ENCODE results near the gene PKP4.

Gene PKP4

DNA sequence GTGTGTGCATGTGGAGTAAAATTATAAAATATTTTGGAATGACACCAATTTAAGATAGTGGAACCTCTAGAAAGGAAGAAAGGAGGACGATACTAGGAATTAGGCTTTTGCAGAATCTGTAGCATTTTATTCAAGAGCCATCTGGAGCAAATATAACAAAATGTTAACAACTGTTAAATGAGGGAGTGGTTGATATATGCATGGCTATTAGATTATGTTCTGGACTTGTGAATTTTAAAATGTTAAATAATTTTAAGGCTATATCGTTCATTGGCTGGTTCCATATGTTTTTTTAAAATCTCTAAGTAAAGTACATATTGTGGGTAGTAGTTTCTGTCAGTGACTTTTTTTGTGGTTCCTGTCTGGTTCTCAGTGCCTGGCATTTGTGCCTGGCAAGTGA lies 123.2 kb downstream of the PKP4 start:
- H3K27me3 ChIP-seq (ENCODE audit: control insufficient read depth, insufficient read depth, low read length) = no peaks in the 10 kb centered on the region
- no peaks in the 10 kb centered on the region for H3K9me3 ChIP-seq (ENCODE audit: control insufficient read depth, low read depth, low read length)
- no peaks in the 10 kb centered on the region for H3K36me3 ChIP-seq (ENCODE audit: control insufficient read depth, low read depth, low read length)
- H3K9ac ChIP-seq (ENCODE audit: low read length) = no peak overlapping the region
- H3K27ac ChIP-seq (ENCODE audit: low read length) = no peak overlapping the region
- H3K4me3 ChIP-seq (ENCODE audit: low read length) = no peak overlapping the region
- H3K4me1 ChIP-seq (ENCODE audit: control insufficient read depth, low read depth, low read length) = no peaks in the 10 kb centered on the region

DNA sequence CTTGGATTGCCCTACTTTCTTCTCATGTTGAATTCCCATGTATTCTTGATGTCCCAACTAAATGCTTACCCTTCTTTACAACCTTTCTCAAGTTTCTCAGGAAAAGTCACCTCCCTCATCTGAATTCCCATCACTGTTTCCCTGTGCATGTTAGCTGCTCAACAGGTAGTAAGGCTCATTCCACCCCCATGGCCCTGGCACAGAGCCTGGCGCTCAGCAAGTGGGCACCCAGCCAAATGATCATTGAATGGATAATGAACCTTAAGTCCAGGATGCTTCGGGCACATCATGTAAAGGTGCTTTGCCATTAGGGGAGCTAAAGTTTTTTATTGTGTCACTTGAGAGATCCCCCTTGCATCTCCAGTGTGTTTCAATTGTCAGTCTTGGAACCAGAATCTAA lies 124.0 kb downstream of the PKP4 start:
- H3K27me3 ChIP-seq (ENCODE audit: control insufficient read depth, insufficient read depth, low read length) = no peaks in the 10 kb centered on the region
- no peak overlapping the region for H3K4me3 ChIP-seq (ENCODE audit: low read length)
- H3K9me3 ChIP-seq (ENCODE audit: control insufficient read depth, low read depth, low read length) = no peaks in the 10 kb centered on the region
- H3K9ac ChIP-seq (ENCODE audit: low read length) = no peak overlapping the region
- no peak overlapping the region for H3K27ac ChIP-seq (ENCODE audit: low read length)
- H3K36me3 ChIP-seq (ENCODE audit: control insufficient read depth, low read depth, low read length) = no peaks in the 10 kb centered on the region
- no peaks in the 10 kb centered on the region for H3K4me1 ChIP-seq (ENCODE audit: control insufficient read depth, low read depth, low read length)

DNA sequence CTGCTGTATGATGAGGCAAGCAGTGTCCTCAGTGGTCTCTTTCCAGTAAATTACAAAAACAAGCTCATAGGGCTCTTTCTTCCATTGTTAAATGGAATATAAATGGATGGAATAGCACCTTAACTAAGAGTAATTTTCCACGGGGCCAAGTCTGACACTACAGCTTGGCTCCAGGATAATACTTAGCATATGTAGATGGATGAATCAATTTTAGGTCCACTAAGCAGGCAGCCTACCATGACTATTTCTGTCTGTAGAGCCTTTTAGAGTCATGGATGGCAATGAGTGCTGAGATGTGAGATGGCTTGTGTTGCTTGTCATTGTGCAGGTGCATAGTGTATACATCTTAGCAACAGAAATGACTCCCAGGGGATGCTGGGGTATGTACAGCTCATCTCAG lies 125.9 kb downstream of the PKP4 start:
- no peaks in the 10 kb centered on the region for H3K36me3 ChIP-seq (ENCODE audit: control insufficient read depth, low read depth, low read length)
- no peaks in the 10 kb centered on the region for H3K27me3 ChIP-seq (ENCODE audit: control insufficient read depth, insufficient read depth, low read length)
- no peaks in the 10 kb centered on the region for H3K9me3 ChIP-seq (ENCODE audit: control insufficient read depth, low read depth, low read length)
- no peak overlapping the region for H3K27ac ChIP-seq (ENCODE audit: low read length)
- no peaks in the 10 kb centered on the region for H3K4me1 ChIP-seq (ENCODE audit: control insufficient read depth, low read depth, low read length)
- H3K4me3 ChIP-seq (ENCODE audit: low read length) = no peak overlapping the region
- no peak overlapping the region for H3K9ac ChIP-seq (ENCODE audit: low read length)

DNA sequence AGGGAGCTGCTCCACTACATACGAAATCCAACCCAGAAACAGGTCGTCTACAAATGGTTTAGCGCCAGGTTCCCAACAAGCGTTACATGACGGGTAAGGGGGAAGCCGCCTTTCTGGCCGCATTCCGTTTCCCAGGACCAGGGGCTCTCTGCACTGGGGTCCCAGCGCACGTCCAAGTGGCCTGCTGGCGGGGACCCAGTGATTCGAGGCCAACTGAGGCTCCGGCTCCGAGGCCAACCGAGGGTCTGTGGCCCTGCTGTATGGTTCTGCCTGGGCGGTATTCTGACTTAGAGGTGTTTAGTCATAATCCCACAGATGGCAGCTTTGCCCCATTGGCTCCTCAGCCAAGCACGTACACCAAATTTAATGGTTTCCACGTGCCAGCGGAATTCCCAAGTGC lies 127.2 kb downstream of the PKP4 start:
- Histone ChIP-seq H3K9me3 (ENCODE audit: control insufficient read depth, low read depth, low read length) (no peaks in the 10 kb centered on the region), H3K4me1 (ENCODE audit: control insufficient read depth, low read depth, low read length) (no peaks in the 10 kb centered on the region), H3K27ac (ENCODE audit: low read length) (no peak overlapping the region), H3K27me3 (ENCODE audit: control insufficient read depth, insufficient read depth, low read length) (no peaks in the 10 kb centered on the region), H3K9ac (ENCODE audit: low read length) (no peak overlapping the region), H3K36me3 (ENCODE audit: control insufficient read depth, low read depth, low read length) (no peaks in the 10 kb centered on the region), H3K4me3 (ENCODE audit: low read length) (no peak overlapping the region)

DNA sequence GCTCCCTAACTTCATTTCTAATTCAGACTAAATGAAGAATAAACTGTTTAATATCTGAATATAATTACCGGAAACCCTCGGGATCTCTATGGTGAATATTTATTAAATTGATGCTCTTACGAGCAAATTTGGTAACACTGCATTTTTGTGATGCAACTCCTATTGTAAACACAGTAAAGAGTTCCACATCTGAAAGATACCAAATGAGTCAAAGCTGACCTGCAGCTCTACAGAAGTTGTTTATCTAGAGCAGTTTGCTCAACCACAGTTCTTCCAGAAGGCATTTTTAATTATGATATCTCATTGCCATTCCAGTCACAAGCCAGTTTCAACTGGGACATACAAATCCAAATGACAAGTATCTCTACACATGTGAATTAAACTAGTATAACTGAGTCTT lies 129.7 kb downstream of the PKP4 start:
- no peak overlapping the region for H3K4me3 ChIP-seq (ENCODE audit: low read length)
- H3K9me3 ChIP-seq (ENCODE audit: control insufficient read depth, low read depth, low read length) = no peaks in the 10 kb centered on the region
- no peaks in the 10 kb centered on the region for H3K27me3 ChIP-seq (ENCODE audit: control insufficient read depth, insufficient read depth, low read length)
- no peak overlapping the region for H3K27ac ChIP-seq (ENCODE audit: low read length)
- H3K36me3 ChIP-seq (ENCODE audit: control insufficient read depth, low read depth, low read length) = no peaks in the 10 kb centered on the region
- H3K4me1 ChIP-seq (ENCODE audit: control insufficient read depth, low read depth, low read length) = no peaks in the 10 kb centered on the region
- no peak overlapping the region for H3K9ac ChIP-seq (ENCODE audit: low read length)

DNA sequence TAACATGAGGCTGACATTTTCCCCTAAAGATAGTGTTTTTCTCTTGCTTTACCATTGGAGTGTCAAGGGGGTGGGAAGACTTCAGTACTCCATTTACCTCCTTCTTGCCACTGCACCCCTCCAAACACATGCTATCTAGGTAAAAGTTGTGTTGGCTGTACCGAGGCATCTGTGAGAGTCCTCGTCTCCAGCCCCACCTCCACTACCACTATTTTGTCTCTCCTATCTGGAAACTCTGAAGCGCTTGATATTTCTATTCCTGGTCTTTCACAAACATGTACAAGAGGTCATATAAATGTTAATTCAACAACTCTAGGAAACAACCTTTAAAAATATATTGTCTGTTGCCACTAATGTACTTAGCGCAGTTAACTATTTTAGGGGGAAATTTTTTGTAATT lies 132.6 kb downstream of the PKP4 start:
- Histone ChIP-seq H3K27ac (ENCODE audit: low read length) (no peak overlapping the region), H3K9me3 (ENCODE audit: control insufficient read depth, low read depth, low read length) (no peaks in the 10 kb centered on the region), H3K4me3 (ENCODE audit: low read length) (no peak overlapping the region), H3K27me3 (ENCODE audit: control insufficient read depth, insufficient read depth, low read length) (no peaks in the 10 kb centered on the region), H3K4me1 (ENCODE audit: control insufficient read depth, low read depth, low read length) (no peaks in the 10 kb centered on the region), H3K9ac (ENCODE audit: low read length) (no peak overlapping the region), H3K36me3 (ENCODE audit: control insufficient read depth, low read depth, low read length) (no peaks in the 10 kb centered on the region)

DNA sequence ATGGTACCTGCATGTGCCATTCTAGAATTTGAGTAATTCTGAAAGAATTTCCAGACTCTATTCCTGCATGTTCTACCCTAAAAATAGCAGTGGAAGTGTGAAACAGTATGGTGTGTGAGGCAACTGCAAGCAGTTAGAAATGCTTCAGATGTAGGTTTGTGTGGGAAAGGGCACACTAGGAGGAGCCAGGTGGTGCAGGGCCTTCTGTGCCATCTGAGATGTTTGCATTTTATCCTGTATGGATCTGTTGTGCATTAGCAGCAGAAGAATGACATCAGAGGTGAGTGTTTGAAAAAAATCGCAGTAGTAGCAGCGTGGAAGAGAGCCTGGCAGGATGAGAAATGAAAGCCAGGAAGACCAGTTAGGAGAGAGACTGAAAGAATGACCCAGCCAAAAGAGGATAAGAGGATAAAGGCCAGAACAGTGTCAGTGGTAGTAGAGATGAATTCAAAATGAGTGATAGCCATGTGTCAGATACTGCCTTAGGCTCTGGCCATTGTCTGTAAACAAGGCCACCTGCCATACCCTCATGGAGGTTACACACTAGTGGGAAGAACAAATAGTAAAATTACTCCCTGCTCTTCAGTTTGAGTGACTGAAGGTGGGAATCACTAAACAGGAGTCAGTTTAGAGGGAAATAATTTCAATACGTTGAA lies 142.2 kb downstream of the PKP4 start:
- no peak overlapping the region for H3K27ac ChIP-seq (ENCODE audit: low read length)
- no peaks in the 10 kb centered on the region for H3K27me3 ChIP-seq (ENCODE audit: control insufficient read depth, insufficient read depth, low read length)
- H3K9me3 ChIP-seq (ENCODE audit: control insufficient read depth, low read depth, low read length) = no peaks in the 10 kb centered on the region
- no peak overlapping the region for H3K9ac ChIP-seq (ENCODE audit: low read length)
- no peak overlapping the region for H3K4me3 ChIP-seq (ENCODE audit: low read length)
- peaks cover 5% of the 10 kb centered on the region for H3K4me1 ChIP-seq (ENCODE audit: control insufficient read depth, low read depth, low read length)
- H3K36me3 ChIP-seq (ENCODE audit: control insufficient read depth, low read depth, low read length) = no peaks in the 10 kb centered on the region

DNA sequence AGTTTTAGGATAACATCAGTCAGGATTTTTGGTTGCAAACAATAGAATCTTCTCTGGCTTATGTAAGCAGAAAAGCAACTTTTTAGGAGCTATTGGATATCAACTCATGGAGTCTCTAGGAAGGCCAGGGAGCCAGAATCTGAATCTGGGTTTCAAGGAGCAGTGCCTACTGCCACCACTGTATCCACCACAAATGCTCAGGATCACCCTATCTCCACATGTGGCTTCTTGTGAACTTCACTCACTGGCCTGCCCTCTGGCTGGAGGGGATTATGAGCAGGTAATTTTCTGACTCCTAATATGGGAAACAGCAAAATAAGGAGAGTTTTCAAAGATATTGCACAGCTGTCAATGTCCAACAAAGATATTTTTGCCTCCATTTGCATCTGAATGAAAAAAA lies 142.9 kb downstream of the PKP4 start:
- no peak overlapping the region for H3K27ac ChIP-seq (ENCODE audit: low read length)
- H3K9me3 ChIP-seq (ENCODE audit: control insufficient read depth, low read depth, low read length) = no peaks in the 10 kb centered on the region
- H3K9ac ChIP-seq (ENCODE audit: low read length) = no peak overlapping the region

DNA sequence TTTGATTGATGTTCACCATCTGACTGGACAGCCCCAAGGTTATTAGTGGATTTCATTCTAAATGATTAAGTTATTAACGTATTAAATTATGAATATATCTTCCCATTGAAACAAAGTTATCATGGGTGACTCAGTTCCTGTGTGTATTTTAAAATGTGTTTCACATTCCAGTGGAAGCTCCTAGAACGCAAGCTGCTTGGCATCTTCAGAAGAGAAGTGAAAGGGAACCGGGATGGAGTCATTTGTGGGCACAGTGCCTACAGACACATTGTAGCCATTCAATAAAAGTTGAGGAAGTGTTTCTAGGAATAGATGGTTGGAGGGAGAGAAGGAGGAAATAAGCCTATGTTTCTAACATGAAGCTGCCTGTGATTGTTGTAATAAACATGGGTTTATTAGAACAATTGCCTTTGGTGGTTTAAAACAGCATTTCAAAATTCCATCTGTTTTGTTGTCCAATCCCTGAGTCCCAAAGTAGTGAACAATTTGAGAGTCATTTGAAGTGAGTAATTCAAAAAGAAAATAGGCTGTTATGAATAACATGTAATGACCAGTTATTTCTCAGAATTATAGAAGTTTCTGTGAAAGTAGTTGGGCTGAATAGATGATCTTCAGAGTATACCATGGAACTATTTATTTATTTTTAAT lies 143.5 kb downstream of the PKP4 start:
- no peak overlapping the region for H3K4me3 ChIP-seq (ENCODE audit: low read length)
- H3K9me3 ChIP-seq (ENCODE audit: control insufficient read depth, low read depth, low read length) = no peaks in the 10 kb centered on the region
- H3K36me3 ChIP-seq (ENCODE audit: control insufficient read depth, low read depth, low read length) = no peaks in the 10 kb centered on the region
- H3K27me3 ChIP-seq (ENCODE audit: control insufficient read depth, insufficient read depth, low read length) = no peaks in the 10 kb centered on the region
- no peak overlapping the region for H3K9ac ChIP-seq (ENCODE audit: low read length)
- H3K27ac ChIP-seq (ENCODE audit: low read length) = no peak overlapping the region
- H3K4me1 ChIP-seq (ENCODE audit: control insufficient read depth, low read depth, low read length) = peaks cover 5% of the 10 kb centered on the region

More for the DNA sequence above, 142.9 kb downstream of the PKP4 start:
- H3K4me3 ChIP-seq (ENCODE audit: low read length) = no peak overlapping the region
- H3K36me3 ChIP-seq (ENCODE audit: control insufficient read depth, low read depth, low read length) = no peaks in the 10 kb centered on the region
- H3K27me3 ChIP-seq (ENCODE audit: control insufficient read depth, insufficient read depth, low read length) = no peaks in the 10 kb centered on the region
- H3K4me1 ChIP-seq (ENCODE audit: control insufficient read depth, low read depth, low read length) = peaks cover 5% of the 10 kb centered on the region

DNA sequence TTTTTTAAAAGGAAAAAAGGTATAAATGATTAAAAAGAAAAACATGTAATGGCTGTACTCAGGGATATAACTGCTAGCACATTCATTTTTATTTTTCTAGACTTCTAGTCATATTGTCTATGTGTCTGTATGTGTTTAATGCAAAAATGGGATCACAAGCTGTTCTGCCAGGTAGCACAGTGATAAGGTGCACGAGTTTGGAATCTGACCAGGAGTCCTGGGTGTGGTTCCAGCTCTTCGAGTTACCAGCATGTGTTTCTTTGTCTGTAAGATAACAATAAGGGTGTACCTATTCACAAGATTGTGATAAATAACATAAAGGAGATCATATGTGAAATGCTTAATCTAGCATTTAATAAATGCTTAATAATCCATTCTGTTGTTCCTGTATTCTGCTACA lies 145.3 kb downstream of the PKP4 start:
- Histone ChIP-seq H3K27me3 (ENCODE audit: control insufficient read depth, insufficient read depth, low read length) (no peaks in the 10 kb centered on the region), H3K9ac (ENCODE audit: low read length) (no peak overlapping the region), H3K27ac (ENCODE audit: low read length) (no peak overlapping the region), H3K9me3 (ENCODE audit: control insufficient read depth, low read depth, low read length) (no peaks in the 10 kb centered on the region), H3K36me3 (ENCODE audit: control insufficient read depth, low read depth, low read length) (no peaks in the 10 kb centered on the region), H3K4me1 (ENCODE audit: control insufficient read depth, low read depth, low read length) (peaks cover 5% of the 10 kb centered on the region), H3K4me3 (ENCODE audit: low read length) (no peak overlapping the region)

DNA sequence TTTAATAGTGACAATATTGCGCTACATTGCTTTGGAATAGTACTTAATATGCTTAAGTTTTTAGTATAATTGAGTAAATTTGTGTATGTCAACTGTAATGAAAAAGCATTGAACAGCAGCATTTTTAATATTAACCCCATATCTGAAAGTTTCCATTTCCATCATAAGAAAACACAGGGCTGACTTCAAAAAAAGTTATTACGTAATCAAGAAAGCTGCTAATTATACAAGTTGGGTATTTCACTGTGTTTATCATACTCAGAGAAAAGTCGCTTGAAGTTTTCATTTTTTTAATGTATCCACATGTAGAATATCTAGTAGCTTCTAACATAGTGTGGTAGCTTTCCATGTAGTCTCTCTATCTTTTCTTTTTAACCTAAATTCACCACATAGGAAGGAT lies 146.5 kb downstream of the PKP4 start:
- H3K9me3 ChIP-seq (ENCODE audit: control insufficient read depth, low read depth, low read length) = no peaks in the 10 kb centered on the region
- peaks cover 5% of the 10 kb centered on the region for H3K4me1 ChIP-seq (ENCODE audit: control insufficient read depth, low read depth, low read length)
- H3K27me3 ChIP-seq (ENCODE audit: control insufficient read depth, insufficient read depth, low read length) = no peaks in the 10 kb centered on the region
- no peak overlapping the region for H3K4me3 ChIP-seq (ENCODE audit: low read length)
- H3K9ac ChIP-seq (ENCODE audit: low read length) = no peak overlapping the region
- H3K36me3 ChIP-seq (ENCODE audit: control insufficient read depth, low read depth, low read length) = no peaks in the 10 kb centered on the region
- no peak overlapping the region for H3K27ac ChIP-seq (ENCODE audit: low read length)

DNA sequence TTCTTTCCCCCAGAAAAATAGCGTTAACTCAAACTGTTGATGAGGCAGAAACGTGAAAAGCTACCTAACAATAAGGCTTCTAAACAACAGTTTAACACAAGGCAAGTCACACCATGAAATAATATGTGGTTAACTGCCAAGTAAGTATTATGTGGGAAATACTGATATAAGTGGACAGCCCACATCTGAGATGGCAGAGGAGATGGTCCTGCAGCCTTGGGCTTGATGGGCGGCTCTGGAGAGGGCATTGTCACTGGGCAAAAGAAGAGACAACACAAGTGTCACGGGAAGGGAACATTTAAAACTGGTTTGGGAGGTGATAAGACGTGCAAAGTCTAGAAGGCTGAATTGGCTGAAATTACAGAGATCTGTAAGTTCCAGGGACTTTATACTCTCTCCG lies 147.2 kb downstream of the PKP4 start:
- Histone ChIP-seq H3K27me3 (ENCODE audit: control insufficient read depth, insufficient read depth, low read length) (no peaks in the 10 kb centered on the region), H3K9me3 (ENCODE audit: control insufficient read depth, low read depth, low read length) (no peaks in the 10 kb centered on the region), H3K4me3 (ENCODE audit: low read length) (no peak overlapping the region)

More for the DNA sequence above, 147.2 kb downstream of the PKP4 start:
- Histone ChIP-seq H3K27ac (ENCODE audit: low read length) (no peak overlapping the region), H3K9ac (ENCODE audit: low read length) (no peak overlapping the region), H3K4me1 (ENCODE audit: control insufficient read depth, low read depth, low read length) (peaks cover 5% of the 10 kb centered on the region), H3K36me3 (ENCODE audit: control insufficient read depth, low read depth, low read length) (no peaks in the 10 kb centered on the region)
